SJSA1 (cell line): ENCODE results near the gene GRIK5. TPM values are rescaled to one million over a fixed set of nuclear protein-coding genes. Genes with fewer than 3 reads are reported as not detected.
"Not testable (repeated sequence)": the region's sequence is repeated elsewhere in the genome, so short reads cannot be mapped to it uniquely, and the experiment has no call there.

Source experiments
- DNase-seq, 2 experiments: peaks; one replicate each; pipeline ENCODE4 v3.0.0-alpha.2; 2015 to 2020; ENCODE audit warnings: low spot score in 2 of 2, low read depth in 1 of 2
- H3K27ac ChIP-seq: fragments of 250-450 bp; sonication (Bioruptor Pico); 2 replicates; pipeline ENCODE4 v1.5.1; 2020; ENCODE audit warnings: mild to moderate bottlenecking, moderate library complexity
- H3K27me3 ChIP-seq: fragments of 250-450 bp; sonication (Bioruptor Pico); replicated peaks from 2 replicates; pipeline ENCODE4 v1.5.1; 2020; ENCODE audit warnings: mild to moderate bottlenecking, moderate library complexity
- H3K36me3 ChIP-seq: fragments of 250-450 bp; sonication (Bioruptor Pico); 2 replicates; pipeline ENCODE4 v1.5.1; 2020; ENCODE audit warnings: mild to moderate bottlenecking
- H3K4me1 ChIP-seq: fragments of 250-450 bp; sonication (Bioruptor Pico); replicated peaks from 2 replicates; pipeline ENCODE4 v1.6.1; 2021; ENCODE audit warnings: mild to moderate bottlenecking
- H3K4me3 ChIP-seq: fragments of 250-450 bp; sonication (Bioruptor Pico); 2 replicates; pipeline ENCODE4 v1.5.1; 2020; ENCODE audit warnings: mild to moderate bottlenecking
- H3K9me3 ChIP-seq: fragments of 250-450 bp; sonication (Bioruptor Pico); replicated peaks from 2 replicates; pipeline ENCODE4 v1.5.1; 2020; ENCODE audit warnings: mild to moderate bottlenecking
- total RNA-seq: library from RNA; depleted of rRNA; stranded (reverse); fragments of >200 nt; shearing (Covaris generic); gene quantifications from 2 replicates; pipeline ENCODE4 v1.2.3, GENCODE V29; 2014

The GRIK5 gene
- total RNA-seq, 1 experiment from 2014 or later = not detected

DNA sequence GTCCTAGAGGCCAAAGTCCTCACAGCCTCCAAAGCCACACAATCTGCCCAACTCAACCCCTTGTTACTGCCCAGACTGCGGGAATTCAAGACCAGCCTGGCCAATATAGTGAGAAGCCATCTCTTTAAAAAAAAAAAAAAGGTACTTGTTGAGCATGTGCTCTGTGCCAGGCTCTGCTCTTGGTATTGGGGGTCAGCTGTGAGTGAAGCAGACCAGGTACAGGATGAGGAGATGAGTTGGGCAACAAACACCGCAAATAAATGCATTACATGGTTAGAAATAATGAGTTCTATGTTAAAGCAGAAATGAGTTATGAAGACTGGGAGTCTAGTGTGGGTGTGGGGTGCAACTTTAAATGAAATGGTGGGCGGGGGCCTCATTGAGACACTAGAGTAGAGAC, 9.9 kb downstream of the GRIK5 start:
- no peaks in the 10 kb centered on the region for H3K4me1 ChIP-seq
- H3K27ac ChIP-seq = no peak overlapping the region

DNA sequence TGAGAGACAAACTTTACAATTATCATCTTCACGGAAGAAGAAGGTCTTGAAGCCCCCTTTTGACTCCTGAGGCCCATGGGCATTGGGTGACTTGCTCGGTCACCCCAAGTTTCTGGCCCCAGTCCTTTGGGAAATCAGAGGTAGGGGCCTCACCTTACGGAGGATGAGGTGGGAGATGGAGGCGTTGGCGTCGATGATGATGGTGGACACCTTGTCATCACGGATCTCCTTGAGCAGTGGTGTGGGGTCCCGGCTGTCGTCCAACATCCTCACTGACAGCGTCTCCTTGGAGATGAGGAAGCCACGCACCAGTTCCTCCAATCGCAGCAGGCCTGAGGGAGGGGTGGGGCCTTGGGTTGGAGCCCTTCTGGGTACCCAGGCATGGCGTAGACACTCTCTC, 10.8 kb downstream of the GRIK5 start:
- H3K4me3 ChIP-seq = no peak overlapping the region
- peaks cover under 1% of the 10 kb centered on the region; the same call in 1 of the 2 replicates for H3K27me3 ChIP-seq
- H3K4me1 ChIP-seq = no peaks in the 10 kb centered on the region
- H3K36me3 ChIP-seq = no peaks in the 10 kb centered on the region
- no peaks in the 10 kb centered on the region for H3K9me3 ChIP-seq
- DNase-seq = no peak
- H3K27ac ChIP-seq = no peak overlapping the region

More for the DNA sequence above, 9.9 kb downstream of the GRIK5 start:
- no peak for DNase-seq
- no peaks in the 10 kb centered on the region for H3K36me3 ChIP-seq
- no peak overlapping the region for H3K4me3 ChIP-seq
- peaks cover 7% of the 10 kb centered on the region; the same call in 1 of the 2 replicates for H3K27me3 ChIP-seq
- H3K9me3 ChIP-seq = no peaks in the 10 kb centered on the region

DNA sequence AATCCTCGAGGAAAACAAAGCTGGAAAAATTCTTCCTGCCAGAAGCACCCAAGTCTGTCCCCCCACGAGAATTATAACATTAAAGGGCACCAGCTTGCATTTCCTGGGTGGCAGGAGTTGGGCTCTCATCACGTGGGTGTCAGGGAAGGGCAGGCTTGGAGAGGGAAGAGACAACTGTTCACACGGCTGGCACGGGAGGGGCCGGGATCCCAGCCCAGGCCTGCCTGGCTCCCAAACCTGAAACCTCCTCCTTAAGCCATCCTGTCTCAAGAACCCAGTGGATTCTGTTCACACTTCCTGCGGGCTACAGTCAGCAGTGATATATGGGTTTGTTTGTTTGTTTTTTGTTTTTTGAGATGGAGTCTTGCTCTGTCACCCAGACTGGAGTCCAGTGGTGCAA, 12.2 kb downstream of the GRIK5 start:
- H3K4me3 ChIP-seq = no peak overlapping the region
- H3K36me3 ChIP-seq = no peaks in the 10 kb centered on the region
- H3K9me3 ChIP-seq = no peaks in the 10 kb centered on the region
- 0 out of 2 replicates have a peak, but pooled peaks cover 4% of the 10 kb centered on the region for H3K27me3 ChIP-seq
- no peaks in the 10 kb centered on the region for H3K4me1 ChIP-seq
- DNase-seq = no peak
- no peak overlapping the region for H3K27ac ChIP-seq

DNA sequence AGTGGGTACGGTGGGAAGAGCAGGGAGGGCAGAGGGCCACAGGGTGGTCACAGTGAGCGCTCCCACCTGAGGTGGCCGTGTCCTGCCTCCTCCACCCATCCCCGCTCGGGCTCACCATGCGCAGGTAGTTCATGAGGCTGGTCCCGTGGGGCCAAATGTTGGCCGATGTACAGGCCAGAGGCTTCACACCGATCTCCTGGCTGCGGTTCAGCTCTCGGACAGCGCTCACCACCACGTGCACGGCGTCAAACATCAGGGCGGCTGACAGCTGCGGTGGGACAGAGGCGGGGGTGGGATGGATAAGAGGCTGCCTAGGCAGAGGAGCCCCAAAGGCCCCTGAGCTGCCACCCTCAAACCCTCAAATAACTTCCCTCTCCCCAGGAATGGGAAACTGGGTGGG, 15.8 kb downstream of the GRIK5 start:
- no peak overlapping the region for H3K4me3 ChIP-seq
- DNase-seq = no peak
- no peaks in the 10 kb centered on the region for H3K9me3 ChIP-seq
- H3K27me3 ChIP-seq = 0 out of 2 replicates have a peak, but pooled peaks cover 4% of the 10 kb centered on the region
- H3K4me1 ChIP-seq = no peaks in the 10 kb centered on the region; the same call in 1 of the 2 replicates
- no peak overlapping the region for H3K27ac ChIP-seq
- no peaks in the 10 kb centered on the region for H3K36me3 ChIP-seq

DNA sequence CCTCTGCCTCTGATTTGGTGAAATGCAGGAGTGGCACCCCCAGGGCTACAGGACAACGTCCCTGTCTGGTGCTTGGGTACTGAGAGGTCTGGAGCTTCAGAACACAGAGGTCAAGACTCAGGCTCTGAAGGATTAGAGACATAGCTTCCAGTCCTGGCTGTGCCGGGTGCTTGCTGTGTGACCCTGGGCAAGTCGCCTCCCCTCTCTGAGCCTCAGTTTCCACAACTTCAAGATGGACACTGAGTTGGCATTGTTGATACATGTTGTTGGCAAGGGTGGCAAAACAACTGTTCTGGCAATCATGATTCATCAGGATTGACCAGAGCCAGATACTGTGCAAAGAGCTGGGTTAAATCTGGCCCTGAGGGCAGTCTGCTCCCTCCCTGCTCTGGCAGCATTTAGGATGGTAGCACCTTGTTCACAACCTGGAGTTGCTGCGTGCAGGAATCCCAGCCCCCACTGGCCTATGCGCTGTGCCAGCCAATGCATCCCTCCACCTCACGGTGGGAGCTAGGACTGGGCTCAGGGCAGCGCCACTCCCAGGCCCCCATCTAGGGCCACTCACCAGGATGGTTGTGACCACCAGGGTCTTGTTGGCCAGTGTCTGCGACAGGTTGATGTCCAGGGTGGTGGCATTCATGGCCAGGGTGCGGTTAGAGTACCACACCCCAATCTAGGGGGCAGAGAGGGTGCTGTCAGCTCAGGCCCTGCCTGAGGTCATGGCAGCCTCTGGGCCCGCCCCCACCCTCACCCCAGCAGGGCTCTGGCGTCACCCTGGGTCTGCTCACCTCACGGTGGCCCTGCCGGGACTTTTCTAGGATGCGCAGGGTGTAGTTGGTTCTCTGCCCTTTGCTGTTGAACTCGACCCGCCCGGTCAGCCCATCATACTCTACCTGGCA, 16.7 kb downstream of the GRIK5 start:
- DNase-seq = no peak
- H3K4me3 ChIP-seq = no peak overlapping the region
- H3K4me1 ChIP-seq = no peaks in the 10 kb centered on the region; the same call in 1 of the 2 replicates
- no peak overlapping the region for H3K27ac ChIP-seq
- no peaks in the 10 kb centered on the region for H3K9me3 ChIP-seq
- no peaks in the 10 kb centered on the region for H3K36me3 ChIP-seq
- H3K27me3 ChIP-seq = 0 out of 2 replicates have a peak, but pooled peaks cover 4% of the 10 kb centered on the region

DNA sequence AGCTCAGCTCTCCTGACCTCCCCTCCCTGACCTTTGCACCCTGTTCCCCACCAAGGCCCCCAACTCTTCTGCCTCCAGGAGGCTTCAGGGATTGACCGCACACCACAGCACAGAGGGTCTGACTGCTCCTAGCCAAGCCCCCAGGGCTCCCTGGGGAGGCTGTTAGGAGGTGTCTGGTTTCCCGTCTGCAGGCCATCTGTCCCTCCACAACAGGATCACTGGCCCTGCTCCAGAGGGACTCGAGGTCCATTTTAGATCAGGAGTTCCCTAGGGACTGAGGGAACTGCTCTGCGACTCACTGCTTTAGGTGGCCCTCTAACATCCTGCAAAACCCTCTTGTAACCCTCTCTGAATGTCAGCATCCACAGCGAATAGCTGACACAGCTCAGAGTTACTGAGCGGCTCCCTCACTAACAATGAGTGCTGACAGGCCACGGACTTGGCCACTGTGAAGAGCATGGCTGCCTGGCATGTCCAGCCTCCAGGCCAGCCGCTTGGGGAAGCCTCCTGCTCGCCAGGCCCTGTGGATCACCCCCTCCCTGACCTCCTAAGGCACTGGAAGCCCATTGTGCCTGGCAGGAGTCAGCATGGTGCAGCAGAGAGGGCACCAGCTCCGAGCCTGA, 17.7 kb downstream of the GRIK5 start:
- DNase-seq = no peak
- Histone ChIP-seq H3K9me3 (no peaks in the 10 kb centered on the region), H3K4me3 (no peak overlapping the region), H3K36me3 (no peaks in the 10 kb centered on the region), H3K4me1 (no peaks in the 10 kb centered on the region; the same call in 1 of the 2 replicates), H3K27ac (no peak overlapping the region), H3K27me3 (0 out of 2 replicates have a peak, but pooled peaks cover 4% of the 10 kb centered on the region)

DNA sequence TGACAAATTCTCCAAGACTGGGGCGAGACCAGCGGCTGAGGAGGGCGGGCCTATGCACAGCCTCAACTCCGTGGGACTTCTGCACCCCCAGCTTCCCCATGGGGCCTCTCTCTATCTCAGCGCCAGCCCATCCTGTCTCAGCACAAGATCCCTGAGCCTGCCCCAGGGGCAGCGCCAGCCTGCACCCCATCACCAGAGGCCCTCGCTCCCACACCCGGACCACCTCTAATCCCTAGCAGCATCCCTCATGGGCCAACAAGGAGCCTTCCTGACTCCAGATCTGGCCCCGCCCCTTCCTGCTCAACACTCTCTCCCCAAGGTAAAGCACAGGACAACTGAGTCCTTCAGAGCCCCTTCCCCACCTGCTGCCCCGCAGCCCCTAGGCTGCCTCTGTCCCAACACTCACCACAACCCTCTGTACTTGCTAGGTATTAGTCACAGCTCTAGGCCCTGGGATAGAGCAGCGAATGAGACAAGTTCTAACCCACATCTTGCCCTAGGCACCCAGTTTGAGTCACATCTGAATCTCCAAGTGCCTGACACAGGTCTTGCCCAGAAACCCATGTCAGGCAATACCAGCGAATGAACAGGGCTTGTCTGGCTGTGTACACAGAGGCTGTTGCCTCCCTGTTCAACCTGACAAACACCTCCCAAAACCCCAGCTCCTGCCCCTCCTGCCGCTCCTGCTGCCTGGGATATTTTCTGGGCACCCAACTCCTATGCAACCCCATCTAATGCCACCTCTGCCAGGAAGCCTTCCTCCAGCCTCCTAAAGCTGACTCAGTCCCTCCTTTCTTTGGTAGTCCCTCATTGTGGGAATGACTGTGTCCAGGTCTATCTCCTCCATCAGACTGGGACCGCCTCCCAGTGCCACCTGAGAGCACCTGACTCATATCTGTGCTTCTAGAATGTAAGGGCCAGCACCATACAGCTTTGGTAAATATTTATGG, 18.6 kb downstream of the GRIK5 start:
- Histone ChIP-seq H3K9me3 (no peaks in the 10 kb centered on the region), H3K27ac (no peak overlapping the region), H3K27me3 (peaks cover 5% of the 10 kb centered on the region; the same call in 1 of the 2 replicates), H3K4me3 (no peak overlapping the region), H3K36me3 (no peaks in the 10 kb centered on the region), H3K4me1 (no peaks in the 10 kb centered on the region; the same call in 1 of the 2 replicates)
- no peak for DNase-seq

DNA sequence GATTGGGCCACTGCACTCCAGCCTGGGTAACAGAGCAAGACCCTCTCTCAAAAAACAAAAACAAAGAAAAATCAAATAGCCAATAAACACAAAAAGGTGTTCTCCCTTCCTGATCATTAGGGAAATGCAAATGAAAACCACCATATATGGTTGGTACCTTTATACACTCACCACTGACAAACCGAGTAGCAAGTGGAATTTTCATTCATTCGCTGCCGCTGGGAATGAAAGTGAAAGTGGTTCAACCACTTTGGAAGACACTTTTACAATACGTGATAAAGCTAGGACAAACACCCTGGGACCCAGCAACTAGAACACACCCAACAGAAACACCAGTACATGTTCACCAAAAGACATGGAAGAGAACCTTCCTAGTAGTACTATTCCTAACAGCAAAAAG, 21.0 kb downstream of the GRIK5 start:
- Histone ChIP-seq H3K36me3 (no peaks in the 10 kb centered on the region), H3K4me1 (no peaks in the 10 kb centered on the region; the same call in 1 of the 2 replicates), H3K4me3 (peak overlapping the region; percentile 28), H3K9me3 (no peaks in the 10 kb centered on the region), H3K27me3 (peaks cover 18% of the 10 kb centered on the region; the same call in 1 of the 2 replicates), H3K27ac (no peak overlapping the region)
- peak in 1 of 2 experiments; percentile 14 for DNase-seq

DNA sequence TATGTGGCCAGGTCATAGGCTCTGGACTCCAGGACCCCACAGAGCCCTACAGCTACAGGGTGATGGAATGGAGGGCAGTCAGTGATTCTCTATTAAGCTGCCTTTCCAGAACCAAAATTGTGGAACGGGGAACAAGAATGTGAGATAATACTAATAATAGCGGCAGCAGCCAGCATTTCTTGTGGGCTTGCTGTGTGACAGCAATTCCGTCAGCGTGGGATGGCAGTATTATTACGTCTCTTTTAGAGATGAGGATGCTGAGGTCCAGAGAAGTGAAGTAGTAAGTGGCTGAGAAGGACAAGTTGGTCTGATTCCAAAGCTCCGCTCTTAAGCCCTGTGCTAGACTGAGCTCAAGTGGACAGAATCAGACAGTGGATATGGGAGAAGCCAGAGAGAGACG, 24.4 kb downstream of the GRIK5 start:
- Histone ChIP-seq H3K4me1 (no peaks in the 10 kb centered on the region; the same call in 1 of the 2 replicates), H3K36me3 (no peaks in the 10 kb centered on the region), H3K27me3 (peaks cover 22% of the 10 kb centered on the region; the same call in 1 of the 2 replicates), H3K9me3 (no peaks in the 10 kb centered on the region), H3K27ac (no peak overlapping the region), H3K4me3 (no peak overlapping the region)
- no peak for DNase-seq

DNA sequence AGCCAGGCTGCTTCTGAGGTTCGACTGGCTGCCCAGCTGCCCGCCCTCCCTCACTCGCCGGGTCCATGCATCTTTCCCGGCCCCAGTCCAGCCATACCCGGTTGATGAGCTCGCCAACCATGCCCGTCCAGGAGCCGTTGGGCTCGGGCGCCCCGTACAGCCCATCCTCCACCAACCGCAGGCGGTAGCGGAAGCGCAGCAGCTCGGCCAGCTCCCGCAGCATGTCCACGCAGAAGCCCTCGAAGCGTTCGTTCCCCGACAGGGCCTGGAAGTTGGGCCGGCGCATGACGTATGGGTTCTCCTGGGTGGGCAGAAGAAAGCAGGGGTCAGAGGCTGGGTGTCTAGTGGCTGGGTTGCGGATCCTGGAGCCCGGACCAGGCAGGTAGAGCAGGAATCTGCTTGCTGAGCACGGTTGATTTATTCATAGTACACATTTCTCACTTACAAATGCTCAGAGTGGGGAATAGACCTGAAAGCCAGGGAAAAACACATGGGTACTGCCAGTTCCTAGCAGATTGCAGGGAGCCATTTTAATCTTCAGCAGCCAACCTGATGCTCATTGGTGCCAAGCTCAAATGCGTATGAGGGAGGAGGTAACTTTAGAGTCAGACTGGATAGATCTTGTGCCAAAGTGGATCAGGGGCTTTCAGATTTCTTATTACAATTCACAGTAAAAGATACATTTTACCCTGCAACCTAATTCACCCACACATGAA, 27.4 kb downstream of the GRIK5 start:
- Histone ChIP-seq H3K9me3 (no peaks in the 10 kb centered on the region), H3K27ac (no peak overlapping the region), H3K27me3 (peaks cover 22% of the 10 kb centered on the region; the same call in 1 of the 2 replicates), H3K36me3 (no peaks in the 10 kb centered on the region), H3K4me3 (no peak overlapping the region), H3K4me1 (no peaks in the 10 kb centered on the region)
- DNase-seq = no peak

DNA sequence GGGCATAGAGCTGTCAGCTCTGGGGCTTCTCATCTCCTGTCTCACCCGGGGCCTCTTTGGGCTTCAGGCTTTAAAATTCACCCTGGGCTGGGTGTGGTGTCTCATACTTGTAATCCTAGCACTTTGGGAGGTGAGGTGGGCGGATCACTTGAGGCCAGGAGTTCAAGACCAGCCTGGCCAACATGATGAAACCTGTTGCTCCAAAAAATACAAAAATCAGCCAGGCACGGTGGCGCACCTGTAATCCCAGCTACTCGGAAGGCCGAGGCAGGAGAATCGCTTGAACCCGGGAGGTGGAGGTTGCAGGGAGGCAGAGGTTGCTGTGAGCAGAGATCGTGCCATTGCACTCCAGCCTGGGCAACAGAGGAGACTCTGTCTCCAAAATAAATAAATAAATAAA, 29.5 kb downstream of the GRIK5 start:
- not testable (repeated sequence) for H3K36me3 ChIP-seq, H3K9me3 ChIP-seq, H3K27ac ChIP-seq, H3K4me1 ChIP-seq, DNase-seq, H3K4me3 ChIP-seq
- H3K27me3 ChIP-seq = peaks cover 17% of the 10 kb centered on the region; the same call in 1 of the 2 replicates

DNA sequence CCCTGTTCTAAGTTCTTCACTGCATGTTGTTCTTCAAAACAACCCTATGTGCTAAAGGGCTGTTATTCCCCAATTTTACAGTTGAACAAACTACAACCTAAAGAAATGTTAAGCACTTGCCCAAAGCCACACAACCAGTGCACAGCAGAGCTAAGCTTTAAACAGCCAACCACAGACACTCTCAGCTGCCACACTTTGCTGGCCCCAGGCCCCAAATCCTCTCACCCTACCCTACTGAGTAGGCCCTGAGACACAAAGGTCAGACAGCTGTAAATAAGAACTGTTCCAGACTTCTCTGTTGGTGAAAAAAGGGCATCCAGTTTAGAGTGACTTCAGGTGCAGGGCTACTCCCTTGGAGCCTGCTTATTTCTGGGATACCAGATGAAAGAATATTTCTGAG, 30.0 kb downstream of the GRIK5 start:
- DNase-seq = no peak
- Histone ChIP-seq H3K27me3 (peaks cover 15% of the 10 kb centered on the region; the same call in 1 of the 2 replicates), H3K9me3 (no peaks in the 10 kb centered on the region), H3K36me3 (no peaks in the 10 kb centered on the region), H3K4me3 (no peak overlapping the region), H3K27ac (no peak overlapping the region), H3K4me1 (peaks cover 3% of the 10 kb centered on the region; the same call in 1 of the 2 replicates)
